OCI-M2 (cell line): Measurements from ENCODE around the gene TTLL12.

ENCODE experiments used
- DNase-seq: peaks from one replicate; lab custom pipeline; 2025; ENCODE audit not compliant: unreplicated experiment; lab: John Stamatoyannopoulos, UW

Gene TTLL12

GRCh38 chr22:43216738-43217137 lies 29.8 kb upstream of the TTLL12 start:
- no peak for DNase-seq

GRCh38 chr22:43213962-43214361 lies 27.0 kb upstream of the TTLL12 start:
- DNase-seq: no peak

- DNase-seq: no peak
Observed at GRCh38 chr22:43213051-43213450, 26.1 kb upstream of the TTLL12 start.

- no peak for DNase-seq
Observed at GRCh38 chr22:43212434-43212952, 25.6 kb upstream of the TTLL12 start.

GRCh38 chr22:43211941-43212433 lies 25.1 kb upstream of the TTLL12 start:
- no peak for DNase-seq

- DNase-seq: no peak
Observed at GRCh38 chr22:43210631-43211515, 23.9 kb upstream of the TTLL12 start.

GRCh38 chr22:43209971-43210370 lies 23.0 kb upstream of the TTLL12 start:
- DNase-seq: no peak

GRCh38 chr22:43209523-43209890 lies 22.6 kb upstream of the TTLL12 start:
- DNase-seq: no peak

GRCh38 chr22:43208703-43209522 lies 22.0 kb upstream of the TTLL12 start:
- no peak for DNase-seq

GRCh38 chr22:43207849-43208702 lies 21.1 kb upstream of the TTLL12 start:
- no peak for DNase-seq

GRCh38 chr22:43207386-43207785 lies 20.5 kb upstream of the TTLL12 start:
- no peak for DNase-seq

GRCh38 chr22:43206509-43207161 lies 19.7 kb upstream of the TTLL12 start:
- no peak for DNase-seq

- DNase-seq: no peak
Observed at GRCh38 chr22:43205748-43206508, 19.0 kb upstream of the TTLL12 start.

GRCh38 chr22:43205261-43205691 lies 18.3 kb upstream of the TTLL12 start:
- DNase-seq: no peak

GRCh38 chr22:43203471-43203981 lies 16.6 kb upstream of the TTLL12 start:
- no peak for DNase-seq

GRCh38 chr22:43202756-43203410 lies 15.9 kb upstream of the TTLL12 start:
- no peak for DNase-seq

GRCh38 chr22:43202326-43202725 lies 15.4 kb upstream of the TTLL12 start:
- DNase-seq: no peak

GRCh38 chr22:43201486-43202219 lies 14.7 kb upstream of the TTLL12 start:
- DNase-seq: no peak
